Type B pancreatic cell (in vitro differentiated cells): ENCODE results near the gene OTUD5. TPM values are rescaled to one million over a fixed set of nuclear protein-coding genes. Genes with fewer than 3 reads are reported as not detected.
A peak's percentile ranks its signal among the peaks of the same experiment; 100 is the strongest.

Experiments
- DNase-seq: peaks from one replicate; pipeline ENCODE4 v3.0.0; 2021; ENCODE audit warnings: mixed read lengths; ENCODE audit not compliant: unreplicated experiment; ENCODE audit errors: extremely low spot score
- H3K27ac Mint-ChIP-seq: 2 replicates; pipeline ENCODE4 v1.8.0; 2021; ENCODE audit warnings: mild to moderate bottlenecking, mixed read lengths
- H3K27me3 Mint-ChIP-seq: 2 replicates; pipeline ENCODE4 v1.8.0; 2021; ENCODE audit warnings: mixed read lengths
- H3K36me3 Mint-ChIP-seq: 2 replicates; pipeline ENCODE4 v1.8.0; 2021; ENCODE audit warnings: mixed read lengths
- H3K4me1 Mint-ChIP-seq: one replicate; pipeline ENCODE4 v1.8.0; 2021; ENCODE audit warnings: mixed read lengths; ENCODE audit not compliant: unreplicated experiment
- H3K4me3 Mint-ChIP-seq: 2 replicates; pipeline ENCODE4 v1.8.0; 2021; ENCODE audit warnings: mild to moderate bottlenecking, mixed read lengths
- H3K9me3 Mint-ChIP-seq: 2 replicates; pipeline ENCODE4 v1.8.0; 2021; ENCODE audit warnings: mixed read lengths
- total RNA-seq: library from RNA; stranded (reverse); gene quantifications from 2 replicates; pipeline ENCODE4 v1.2.1, GENCODE V29; 2021; ENCODE audit warnings: low replicate concordance
- TF ChIP-seq, protein P1 (sequence below): fragments of 200-600 bp; sonication (generic); conservative IDR thresholded peaks from 2 replicates; pipeline ENCODE4 v1.5.0; 2021; ENCODE audit warnings: antibody characterized with exemption, mild to moderate bottlenecking

OTUD5 gene
- total RNA-seq, 1 donor from 2014 or later = 49.5 TPM

GRCh38 chrX:48923771-48924170 is 33.6 kb downstream of the OTUD5 start:
- Mint-ChIP-seq H3K36me3 (peaks cover 7% of the 10 kb centered on the region), H3K27me3 (no peaks in the 10 kb centered on the region), H3K27ac (no peak overlapping the region), H3K4me3 (no peak overlapping the region), H3K4me1 (peaks cover 12% of the 10 kb centered on the region), H3K9me3 (no peaks in the 10 kb centered on the region)
- no peak for DNase-seq
- TF ChIP-seq, protein P1, sequence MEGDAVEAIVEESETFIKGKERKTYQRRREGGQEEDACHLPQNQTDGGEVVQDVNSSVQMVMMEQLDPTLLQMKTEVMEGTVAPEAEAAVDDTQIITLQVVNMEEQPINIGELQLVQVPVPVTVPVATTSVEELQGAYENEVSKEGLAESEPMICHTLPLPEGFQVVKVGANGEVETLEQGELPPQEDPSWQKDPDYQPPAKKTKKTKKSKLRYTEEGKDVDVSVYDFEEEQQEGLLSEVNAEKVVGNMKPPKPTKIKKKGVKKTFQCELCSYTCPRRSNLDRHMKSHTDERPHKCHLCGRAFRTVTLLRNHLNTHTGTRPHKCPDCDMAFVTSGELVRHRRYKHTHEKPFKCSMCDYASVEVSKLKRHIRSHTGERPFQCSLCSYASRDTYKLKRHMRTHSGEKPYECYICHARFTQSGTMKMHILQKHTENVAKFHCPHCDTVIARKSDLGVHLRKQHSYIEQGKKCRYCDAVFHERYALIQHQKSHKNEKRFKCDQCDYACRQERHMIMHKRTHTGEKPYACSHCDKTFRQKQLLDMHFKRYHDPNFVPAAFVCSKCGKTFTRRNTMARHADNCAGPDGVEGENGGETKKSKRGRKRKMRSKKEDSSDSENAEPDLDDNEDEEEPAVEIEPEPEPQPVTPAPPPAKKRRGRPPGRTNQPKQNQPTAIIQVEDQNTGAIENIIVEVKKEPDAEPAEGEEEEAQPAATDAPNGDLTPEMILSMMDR = no peak

DNA sequence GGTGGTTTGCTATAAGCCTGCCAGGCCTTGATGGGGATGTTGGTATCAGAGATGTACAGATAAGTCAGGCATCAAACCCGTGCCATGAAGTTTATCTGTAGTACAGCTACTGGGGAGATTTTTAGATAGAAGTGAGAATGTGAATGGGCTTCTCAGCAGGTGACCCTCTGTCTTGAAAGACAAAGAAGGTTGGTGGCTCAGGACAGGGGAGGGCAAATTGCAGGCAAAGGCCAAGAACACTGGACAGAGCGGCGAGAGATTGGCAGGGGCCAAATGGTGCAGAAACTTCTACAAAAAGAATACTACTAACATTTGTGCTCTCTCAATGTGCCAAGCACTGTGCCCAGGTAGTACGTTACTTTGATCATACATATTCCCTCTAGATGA is 36.7 kb downstream of the OTUD5 start:
- TF ChIP-seq, protein P1 = no peak
- Mint-ChIP-seq H3K27ac (no peak overlapping the region), H3K4me3 (no peak overlapping the region), H3K9me3 (no peaks in the 10 kb centered on the region), H3K36me3 (peaks cover 7% of the 10 kb centered on the region), H3K4me1 (peaks cover 17% of the 10 kb centered on the region), H3K27me3 (no peaks in the 10 kb centered on the region)
- DNase-seq = no peak

DNA sequence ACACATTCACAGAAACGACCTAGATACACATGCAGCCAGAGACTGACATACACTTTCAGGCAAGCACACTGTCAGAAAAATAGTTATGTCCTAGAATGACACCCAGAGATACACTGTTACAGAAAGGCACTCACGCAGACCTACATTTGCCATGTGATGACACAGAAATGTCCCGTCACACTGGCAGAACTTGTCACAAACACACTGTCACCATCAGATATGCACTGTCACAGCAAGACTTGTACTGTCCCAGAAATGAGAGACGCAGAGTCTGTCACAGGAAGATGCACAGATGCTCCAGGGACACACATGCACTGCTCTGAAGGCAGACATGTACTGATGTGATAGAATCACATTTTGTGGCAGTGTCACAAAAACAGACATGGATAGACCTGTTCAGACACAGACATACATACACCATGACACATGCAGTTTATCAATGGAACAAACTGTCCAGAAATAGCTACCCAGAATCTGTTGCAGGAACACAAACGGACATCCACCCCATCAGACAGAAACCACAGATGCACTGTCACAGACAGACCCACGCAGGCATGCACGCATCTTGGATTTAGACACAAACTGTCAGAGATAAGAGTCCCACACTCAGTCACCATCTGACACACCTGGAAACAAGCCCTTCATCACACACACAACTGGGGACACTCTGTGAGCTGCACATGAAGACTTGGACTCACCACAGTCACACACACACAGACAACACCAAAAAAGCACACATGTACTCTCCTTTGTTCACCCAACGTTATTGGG is 37.3 kb downstream of the OTUD5 start:
- Mint-ChIP-seq H3K36me3 (peaks cover 4% of the 10 kb centered on the region), H3K27ac (peak overlapping the region; percentile 88), H3K27me3 (no peaks in the 10 kb centered on the region), H3K4me1 (peaks cover 17% of the 10 kb centered on the region), H3K4me3 (peak overlapping the region; percentile 88), H3K9me3 (no peaks in the 10 kb centered on the region)
- DNase-seq = no peak
- TF ChIP-seq, protein P1 = no peak

DNA sequence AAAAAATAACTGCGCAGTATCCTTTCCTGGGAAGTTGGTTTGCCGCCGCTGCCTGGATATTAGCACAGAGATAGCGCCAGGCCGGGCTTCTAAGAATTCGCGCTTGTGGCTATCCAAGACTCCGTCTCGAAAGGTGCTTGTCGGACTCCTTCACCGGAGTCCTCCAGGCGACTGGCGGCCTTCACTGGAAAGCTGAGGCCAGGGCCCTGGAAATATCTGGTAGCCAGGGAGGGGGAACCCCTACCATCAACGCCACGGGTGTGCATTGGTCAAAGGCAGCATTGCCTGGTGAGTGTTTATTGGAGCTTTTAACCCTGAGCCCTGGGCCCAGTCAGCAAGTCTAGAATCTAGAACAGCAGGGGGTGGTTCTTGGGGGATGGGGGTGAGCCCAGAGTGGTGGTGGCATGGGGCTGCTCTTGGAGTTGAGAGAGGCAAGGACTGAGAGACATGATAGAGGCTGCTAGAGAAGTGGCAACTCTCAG is 38.0 kb downstream of the OTUD5 start:
- no peaks in the 10 kb centered on the region for H3K9me3 Mint-ChIP-seq
- TF ChIP-seq, protein P1 = no peak
- DNase-seq = no peak
- H3K4me1 Mint-ChIP-seq = peaks cover 17% of the 10 kb centered on the region
- peak overlapping the region; percentile 88 for H3K4me3 Mint-ChIP-seq
- no peaks in the 10 kb centered on the region for H3K27me3 Mint-ChIP-seq
- H3K27ac Mint-ChIP-seq = peak overlapping the region; percentile 88
- peaks cover 3% of the 10 kb centered on the region for H3K36me3 Mint-ChIP-seq

DNA sequence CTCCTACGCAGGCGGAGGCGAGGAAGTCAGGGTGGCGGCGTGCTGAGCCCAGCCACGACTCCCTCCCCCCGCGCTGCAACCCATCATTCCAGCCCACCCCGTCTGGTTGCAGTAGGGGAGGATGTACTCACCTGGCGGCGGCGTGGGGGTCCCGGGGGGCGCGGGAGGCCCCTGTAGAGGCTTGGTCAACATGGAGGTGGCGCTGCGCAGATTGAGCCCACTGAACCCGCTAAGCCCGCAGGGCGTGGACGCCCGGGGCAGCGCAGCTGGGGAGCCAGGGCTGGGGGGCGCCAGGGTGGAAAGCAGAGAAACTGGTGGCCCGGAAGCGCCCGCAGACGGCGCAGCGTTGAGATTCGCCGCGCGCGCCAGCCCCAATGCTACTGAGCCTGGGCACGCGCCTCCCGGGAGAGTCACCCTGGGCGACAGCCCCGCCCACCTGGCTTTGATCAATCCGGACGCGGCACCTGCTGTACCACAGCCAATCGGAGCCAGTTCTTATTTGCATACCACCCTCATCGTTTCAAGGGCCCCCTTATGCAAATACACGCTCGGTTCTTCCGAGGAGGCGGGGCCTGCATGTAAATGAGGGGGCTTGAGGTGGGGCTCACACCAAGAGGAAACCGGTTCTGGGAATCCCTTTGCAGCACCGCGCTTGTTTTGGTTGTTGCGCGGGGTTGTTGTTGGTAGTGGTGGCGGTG is 38.6 kb downstream of the OTUD5 start, which contains the start of gene PIM2:
TSS of gene PIM2 (minus strand) at position 382 of the 698 bp plus-strand sequence. CDS start at position 192, 190 bp downstream.
- Mint-ChIP-seq H3K9me3 (no peaks in the 10 kb centered on the region), H3K4me1 (peaks cover 17% of the 10 kb centered on the region), H3K27ac (peak within 1 kb of the TSS; percentile 91), H3K4me3 (peak within 1 kb of the TSS; percentile 88), H3K36me3 (no peaks in the 10 kb centered on the region), H3K27me3 (no peaks in the 10 kb centered on the region)
- TF ChIP-seq, protein P1 = no peak
- peak; percentile 86 for DNase-seq
